HG03097 (cell line): ENCODE measurements around the gene RASSF8.

ENCODE experiments used
- ATAC-seq: cut with Tn5 transposase; IDR thresholded peaks from one replicate; pipeline ENCODE4 v1.9.1; 2021; ENCODE audit not compliant: unreplicated experiment, low FRiP score

The RASSF8 gene

DNA sequence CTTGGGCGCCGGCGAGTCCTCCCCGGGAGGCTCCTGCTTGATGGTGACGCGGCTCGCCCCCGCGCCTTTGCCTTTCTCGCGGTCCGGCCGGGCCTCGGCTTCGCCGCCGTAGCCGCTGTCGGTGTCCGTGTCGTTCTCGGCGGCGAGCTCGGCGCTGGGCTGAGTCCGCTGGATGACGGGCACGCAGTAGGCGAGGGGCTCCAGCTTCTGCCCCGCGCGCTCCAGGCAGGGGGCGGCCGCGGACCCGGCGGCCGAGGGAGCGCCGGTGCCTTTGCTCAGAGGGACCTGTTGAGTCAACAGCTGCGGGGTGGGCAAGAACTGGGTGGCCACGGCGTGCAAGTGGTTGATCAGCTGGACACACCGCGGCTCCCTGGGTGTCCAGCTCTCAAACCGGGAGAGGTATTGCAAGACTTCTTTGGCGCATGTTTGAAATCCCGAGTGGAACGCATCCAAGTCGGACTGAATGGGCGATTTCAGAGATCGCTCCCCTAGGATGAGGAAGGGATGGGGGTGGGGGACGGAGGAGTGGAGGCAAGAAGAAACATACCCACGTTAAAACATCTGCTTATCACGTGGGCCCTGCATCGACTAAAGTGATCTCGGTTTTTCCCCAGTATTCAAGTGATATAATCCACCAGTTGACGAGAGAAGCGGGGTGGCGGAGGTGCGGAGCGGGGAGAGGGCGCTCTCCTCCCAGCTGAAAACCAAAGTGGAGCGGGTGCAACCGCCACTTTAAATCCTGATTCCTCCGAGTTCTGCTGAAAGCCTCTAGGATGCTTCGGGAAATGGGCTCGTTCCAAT lies 164.4 kb downstream of the RASSF8 start:
- no peak for ATAC-seq

DNA sequence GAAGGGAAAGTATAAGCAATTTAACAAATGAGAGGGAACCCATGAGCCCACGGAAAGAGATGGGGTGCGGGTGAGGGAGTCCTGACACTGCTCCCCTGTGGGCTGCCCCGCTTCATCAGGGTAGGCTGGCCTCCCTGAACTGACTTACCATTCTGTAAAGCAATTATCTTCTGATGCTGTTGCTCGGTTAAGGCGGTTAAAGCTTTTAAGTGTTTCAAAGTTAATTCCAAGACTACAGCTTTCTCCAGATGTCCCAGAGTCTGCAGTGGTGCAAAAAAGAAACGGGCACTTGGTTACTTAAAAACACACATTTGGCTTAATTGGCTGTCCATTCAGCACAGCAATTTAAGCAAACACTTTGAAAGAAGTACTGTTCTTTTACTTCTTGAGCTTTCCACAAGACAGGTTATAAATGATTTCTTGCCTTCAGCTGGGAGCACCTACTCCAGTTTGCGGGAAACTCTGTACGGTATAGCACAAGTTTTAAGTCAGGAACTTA lies 165.0 kb downstream of the RASSF8 start:
- no peak for ATAC-seq

DNA sequence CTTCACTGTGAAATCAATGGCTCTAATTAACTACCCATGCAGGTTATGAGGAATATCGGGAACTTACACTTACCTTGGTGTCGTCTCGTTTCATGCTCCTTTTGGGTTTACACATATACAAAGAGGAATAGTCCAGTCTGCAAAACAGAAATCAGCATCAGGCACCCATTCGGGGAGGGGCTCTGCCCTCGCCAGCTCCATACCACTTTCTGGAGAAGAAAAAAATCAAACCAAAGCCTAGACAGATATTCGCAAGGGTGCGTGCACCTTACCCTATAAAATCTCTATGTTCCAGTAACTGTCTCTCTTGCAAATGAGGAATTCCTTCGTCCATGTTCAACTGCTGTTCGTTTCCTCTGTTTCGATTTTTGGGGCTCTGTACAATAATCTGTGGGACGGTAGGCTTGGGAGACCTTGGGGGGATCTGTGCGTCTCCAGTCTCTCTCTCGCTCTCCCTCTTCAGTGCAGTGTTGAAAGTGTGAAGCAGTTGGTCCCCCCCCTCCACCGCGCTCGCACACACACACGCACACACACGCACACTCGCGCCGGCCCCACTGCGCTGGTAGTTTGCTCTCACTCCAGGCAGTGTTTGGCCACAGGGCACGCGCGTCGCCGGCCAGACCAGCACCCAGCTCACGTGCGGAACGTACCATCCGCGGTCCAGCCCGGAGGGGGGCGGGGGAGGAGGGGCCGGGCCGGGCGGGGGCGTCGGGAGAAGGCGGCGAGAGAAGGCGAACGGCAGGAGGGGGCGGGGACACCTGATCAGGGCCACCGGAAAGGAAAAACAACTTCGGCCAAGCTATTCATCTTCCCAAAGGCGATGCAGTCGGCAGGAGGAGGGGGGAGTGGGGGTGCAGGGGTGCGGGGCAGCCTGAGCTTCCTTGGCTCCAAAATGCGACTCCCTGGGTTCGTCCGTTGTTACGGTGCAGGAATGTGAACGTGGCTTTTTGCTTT lies 166.2 kb downstream of the RASSF8 start, which contains the start of gene BHLHE41:
Gene BHLHE41 (minus strand): TSS at position 592 of the 954 bp plus-strand sequence. CDS start 258 bp downstream, at position 334.
- ATAC-seq: no peak

DNA sequence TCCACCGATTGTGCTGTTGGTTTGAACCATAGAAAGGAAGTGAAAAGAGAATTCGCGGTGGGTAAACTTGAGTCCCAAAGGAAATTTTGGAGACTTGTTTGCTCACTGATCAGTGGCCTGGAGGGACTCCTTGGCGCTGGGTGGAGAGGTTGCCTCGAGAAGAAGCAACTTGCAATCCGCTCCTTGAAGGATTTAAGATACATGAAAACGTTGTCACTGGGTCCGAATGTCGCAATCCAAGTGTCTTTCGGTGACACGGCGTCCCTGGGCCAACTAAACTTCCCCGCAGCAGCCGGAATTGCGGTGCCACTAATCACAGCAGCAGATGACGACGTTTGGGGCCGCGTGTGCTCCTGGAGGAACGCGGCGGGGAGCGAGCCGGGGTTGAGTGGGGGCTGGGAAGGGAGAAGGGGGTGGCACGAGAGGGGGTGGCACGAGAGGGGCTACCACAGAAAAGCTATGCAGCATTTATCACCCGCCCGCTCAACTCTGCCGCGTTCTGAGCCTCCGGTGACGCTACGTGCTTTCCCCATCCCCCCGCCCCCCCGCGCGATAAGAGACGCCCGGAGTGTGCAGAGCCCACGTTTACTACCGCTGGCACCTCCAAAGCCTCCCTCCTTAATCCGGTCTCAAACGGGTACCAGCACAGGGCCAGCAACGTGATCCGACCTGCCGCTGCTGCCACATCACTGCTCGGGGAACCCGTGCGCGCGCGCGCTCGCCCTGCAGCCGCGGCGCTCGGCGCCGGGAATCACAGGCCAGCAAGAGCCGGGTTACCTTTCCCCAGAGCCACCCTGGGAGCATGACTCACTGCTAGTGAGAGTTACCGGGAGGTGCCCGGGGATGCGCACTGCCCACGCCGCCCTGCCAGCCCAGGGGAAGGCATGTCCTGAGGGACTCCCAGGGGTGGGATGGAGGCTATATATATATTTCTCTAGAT lies 167.2 kb downstream of the RASSF8 start:
- ATAC-seq: no peak

DNA sequence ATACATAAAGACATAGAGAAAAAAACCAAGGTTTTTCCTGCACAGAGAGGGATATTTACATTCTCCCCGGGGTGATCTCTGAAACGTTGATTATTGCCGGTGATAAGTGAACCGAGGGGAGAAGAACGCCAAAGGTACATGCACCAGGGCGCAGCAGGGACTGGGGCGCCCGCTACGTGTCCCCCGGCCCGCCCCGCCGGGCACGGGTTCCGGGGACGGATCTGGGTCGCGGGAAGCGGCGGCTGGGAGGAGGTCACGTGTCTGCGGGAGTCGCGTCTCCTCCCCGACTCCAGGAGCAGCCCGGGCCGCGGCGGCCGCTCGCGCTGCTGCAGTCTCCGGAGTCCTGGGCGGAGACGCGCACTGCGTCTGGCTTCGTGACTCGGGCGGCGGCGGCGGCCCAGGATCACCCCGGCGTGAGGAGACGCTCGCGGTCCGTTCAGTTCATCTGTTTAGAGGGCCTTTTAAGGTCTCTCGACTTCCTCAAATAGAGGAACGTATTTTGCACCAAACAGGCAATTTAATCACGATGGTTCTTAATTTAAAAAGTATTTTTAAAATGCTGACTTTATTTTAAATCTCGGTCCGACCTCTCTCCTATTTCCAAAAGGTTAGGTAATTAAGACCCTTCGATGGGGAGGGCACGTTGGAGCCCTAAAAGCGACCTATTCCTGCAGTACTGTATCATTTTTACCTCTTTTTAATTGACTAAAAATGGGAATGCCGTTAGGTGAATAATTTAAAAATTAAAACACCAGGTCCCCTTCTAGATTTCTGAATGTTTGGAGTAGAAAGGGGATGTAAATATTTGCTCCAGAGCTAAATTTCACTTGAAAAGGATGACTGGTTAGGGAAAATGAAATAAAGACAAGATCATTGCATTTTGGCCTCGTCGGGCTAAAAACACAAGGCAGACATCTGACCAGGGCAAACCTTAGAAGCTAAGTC lies 168.1 kb downstream of the RASSF8 start:
- ATAC-seq: no peak

DNA sequence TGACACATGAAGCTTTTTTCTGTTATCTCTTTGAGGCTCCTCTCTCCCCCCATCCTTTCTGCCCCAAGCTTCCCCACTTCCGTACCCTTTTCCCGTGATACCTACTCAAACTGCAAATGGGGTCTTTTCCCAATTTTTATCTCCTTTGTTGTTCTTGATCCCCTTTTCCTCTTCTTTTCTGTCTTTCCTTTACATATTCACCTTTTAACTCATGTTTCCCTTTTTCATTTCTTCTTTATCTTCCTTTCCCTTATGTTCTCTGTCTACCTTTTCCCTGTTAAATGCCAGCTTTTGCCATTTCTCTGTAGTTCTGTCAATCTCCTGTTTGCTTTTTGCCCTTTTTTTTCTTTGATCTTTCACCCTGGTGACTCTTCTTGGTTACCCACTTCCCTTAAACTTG lies 168.9 kb downstream of the RASSF8 start:
- ATAC-seq: no peak

DNA sequence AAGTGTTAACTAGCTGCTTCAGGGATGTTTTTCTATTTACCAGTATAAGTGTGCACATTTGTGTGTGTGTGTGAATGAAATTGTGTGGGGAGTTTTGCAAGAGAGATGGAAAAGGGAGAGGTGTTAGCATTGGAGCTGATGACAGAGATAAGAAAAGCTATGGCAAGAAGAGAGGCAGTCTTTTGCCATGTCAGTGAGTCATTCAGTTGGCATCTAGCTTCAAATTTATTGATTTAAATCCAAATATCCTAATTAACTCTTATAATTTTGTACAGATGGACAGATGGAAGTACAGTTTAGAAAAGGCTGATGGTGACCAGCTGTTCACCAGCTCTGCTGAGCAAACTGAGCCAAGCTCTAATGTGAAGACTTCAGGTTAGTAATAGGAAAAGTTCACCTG lies 169.7 kb downstream of the RASSF8 start:
- ATAC-seq: no peak
